ENCODE data around the gene SPI1. TPM values are rescaled to one million over a fixed set of nuclear protein-coding genes. Genes with fewer than 3 reads are reported as not detected.
A peak's percentile ranks its signal among the peaks of the same experiment; 100 is the strongest.

SPI1 gene
- total RNA-seq, 2 experiments from 2014 or later = 2.9 to 3.5 TPM

DNA sequence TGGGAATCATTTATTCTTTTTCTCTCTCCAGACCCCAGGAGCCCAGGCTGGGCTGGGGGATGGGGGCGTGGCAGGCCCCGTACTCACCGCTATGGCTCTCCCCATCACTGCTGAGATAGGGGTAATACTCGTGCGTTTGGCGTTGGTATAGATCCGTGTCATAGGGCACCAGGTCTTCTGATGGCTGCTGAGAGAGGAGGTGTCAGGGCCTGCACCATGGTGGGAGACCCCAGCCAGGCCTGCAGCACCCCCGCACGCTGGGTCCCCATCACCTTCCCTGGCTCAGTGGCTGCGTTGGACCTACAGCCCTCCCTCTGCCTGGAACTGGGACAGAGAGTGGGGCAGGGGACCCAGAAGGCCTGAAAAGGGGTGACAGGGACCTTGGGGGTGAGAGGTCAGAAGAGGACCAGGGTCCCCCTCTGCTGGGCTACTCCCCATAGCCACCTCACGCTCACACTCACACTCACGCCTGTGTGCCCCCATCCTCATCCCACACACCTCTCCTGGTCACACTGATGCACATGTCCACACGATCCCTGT lies 2.7 kb downstream of the SPI1 start:
- H3K27ac Mint-ChIP-seq = no peak overlapping the region
- DNase-seq (no peak), ATAC-seq (ENCODE audit: low read depth) (no peak)
- H3K36me3 Mint-ChIP-seq = no peaks in the 10 kb centered on the region
- H3K9me3 Mint-ChIP-seq = no peaks in the 10 kb centered on the region
- H3K4me3 Mint-ChIP-seq = no peak overlapping the region
- POLR2A ChIA-PET = no interaction called here
- peaks cover 2% of the 10 kb centered on the region for H3K27me3 Mint-ChIP-seq
- H3K4me1 Mint-ChIP-seq = peaks cover 2% of the 10 kb centered on the region

GRCh38 chr11:47375020-47375419 lies 3.3 kb downstream of the SPI1 start:
- POLR2A ChIA-PET = no interaction called here

DNA sequence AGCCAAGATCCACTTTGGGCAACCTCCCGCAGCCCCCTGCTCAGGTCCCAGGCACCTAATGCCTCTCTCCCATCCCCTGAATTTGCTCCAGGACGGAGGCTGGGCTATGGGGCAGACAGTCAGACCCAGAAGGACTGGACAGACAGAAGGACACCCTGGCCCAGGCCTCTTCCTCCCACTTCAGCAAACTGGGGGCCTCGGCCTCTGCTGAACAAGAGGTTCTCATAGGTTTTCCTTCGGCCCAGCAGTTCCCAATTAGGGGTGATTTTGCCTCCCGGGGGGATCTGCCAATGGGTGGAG lies 3.7 kb downstream of the SPI1 start:
- Mint-ChIP-seq H3K4me1 (peaks cover 4% of the 10 kb centered on the region), H3K27ac (no peak overlapping the region), H3K4me3 (no peak overlapping the region), H3K9me3 (no peaks in the 10 kb centered on the region), H3K27me3 (peaks cover under 1% of the 10 kb centered on the region), H3K36me3 (no peaks in the 10 kb centered on the region)
- ATAC-seq (ENCODE audit: low read depth) (no peak), DNase-seq (no peak)
- POLR2A ChIA-PET = interaction anchor here (0.6 to 1.1 kb wide), 3 partner anchors 32 to 294 kb away, joined by 3 to 7 read pairs (median 6); no protein-coding TSS in a partner anchor

More at GRCh38 chr11:47375020-47375419, 3.3 kb downstream of the SPI1 start:
- H3K9me3 Mint-ChIP-seq = no peaks in the 10 kb centered on the region
- no peak for DNase-seq
- no peak for ATAC-seq (ENCODE audit: low read depth)
- peaks cover 2% of the 10 kb centered on the region for H3K4me1 Mint-ChIP-seq
- no peaks in the 10 kb centered on the region for H3K36me3 Mint-ChIP-seq
- no peak overlapping the region for H3K27ac Mint-ChIP-seq
- H3K4me3 Mint-ChIP-seq = no peak overlapping the region
- no peaks in the 10 kb centered on the region for H3K27me3 Mint-ChIP-seq

DNA sequence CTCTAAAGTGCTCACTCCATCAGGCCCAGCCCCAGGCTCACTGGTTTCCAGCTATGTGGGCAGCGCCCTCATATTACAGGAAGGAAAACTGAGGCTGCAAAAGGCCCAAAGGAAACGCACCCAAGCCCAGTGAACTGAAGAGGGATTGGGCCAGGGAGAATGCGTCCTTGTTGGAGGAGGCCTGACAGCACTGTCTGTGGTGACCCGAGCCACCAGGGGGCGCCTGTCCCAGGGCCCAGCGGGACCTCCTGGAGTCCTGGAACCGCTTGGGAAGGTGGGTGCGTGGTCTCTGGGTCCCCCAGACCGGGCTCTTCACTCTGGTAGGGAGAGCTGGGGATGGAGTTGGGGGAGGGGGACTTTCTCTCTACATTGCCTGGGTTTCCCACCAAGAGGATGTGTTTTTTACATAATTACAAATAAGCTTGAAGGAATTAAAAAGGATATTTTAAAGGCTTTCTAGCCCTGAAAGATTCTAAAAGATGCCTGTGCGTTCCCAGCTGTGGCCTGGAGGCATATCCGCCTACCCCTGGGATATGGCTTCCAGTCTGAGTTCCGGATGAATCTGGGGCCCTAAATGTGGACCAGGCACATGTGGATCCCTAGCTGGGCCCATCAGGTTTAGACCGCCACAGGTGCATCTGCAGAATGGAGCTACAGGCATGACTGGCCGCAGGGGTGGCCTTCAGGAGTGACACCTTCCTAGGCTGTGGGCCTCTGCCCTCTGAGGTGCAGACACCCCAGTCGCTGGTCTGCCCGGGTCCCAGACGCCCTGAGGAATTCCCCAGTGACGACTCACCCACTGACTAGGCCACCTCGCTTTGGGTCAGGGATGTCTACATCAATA lies 4.2 kb downstream of the SPI1 start:
- ATAC-seq (ENCODE audit: low read depth) (peak; percentile 88), DNase-seq (peak; percentile 90)
- Mint-ChIP-seq H3K4me1 (peaks cover 7% of the 10 kb centered on the region), H3K36me3 (no peaks in the 10 kb centered on the region), H3K27ac (no peak overlapping the region), H3K4me3 (no peak overlapping the region), H3K9me3 (no peaks in the 10 kb centered on the region), H3K27me3 (peaks cover 6% of the 10 kb centered on the region)
- POLR2A ChIA-PET = interaction anchor here (0.6 to 1.6 kb wide), 5 partner anchors 33 to 294 kb away, joined by 3 to 7 read pairs (median 4); no protein-coding TSS in a partner anchor

DNA sequence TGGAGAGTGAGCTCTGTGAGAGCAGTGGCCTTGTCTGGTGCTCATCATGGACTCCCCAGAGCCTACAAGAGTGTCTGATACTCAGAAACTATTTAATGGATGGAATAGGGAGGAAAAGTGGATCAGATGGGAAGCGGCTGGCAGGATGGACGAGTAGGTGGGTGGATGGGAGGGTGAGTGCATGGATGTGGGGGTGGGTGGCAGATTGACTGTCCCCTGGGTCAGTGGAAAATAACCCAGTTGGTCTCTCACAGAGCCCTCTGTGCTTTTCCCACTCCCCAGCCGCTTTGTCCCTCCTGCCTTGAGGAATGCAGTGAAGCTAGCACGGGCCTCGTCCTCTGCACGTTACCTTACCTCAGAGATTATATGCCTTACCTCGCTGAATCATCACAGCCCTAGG lies 5.9 kb downstream of the SPI1 start:
- POLR2A ChIA-PET = interaction anchor here (1.6 kb wide), 1 partner anchor 35 kb away, joined by 3 read pairs; no protein-coding TSS in a partner anchor
- no peak for ATAC-seq (ENCODE audit: low read depth)
- peaks cover 5% of the 10 kb centered on the region for H3K4me1 Mint-ChIP-seq

DNA sequence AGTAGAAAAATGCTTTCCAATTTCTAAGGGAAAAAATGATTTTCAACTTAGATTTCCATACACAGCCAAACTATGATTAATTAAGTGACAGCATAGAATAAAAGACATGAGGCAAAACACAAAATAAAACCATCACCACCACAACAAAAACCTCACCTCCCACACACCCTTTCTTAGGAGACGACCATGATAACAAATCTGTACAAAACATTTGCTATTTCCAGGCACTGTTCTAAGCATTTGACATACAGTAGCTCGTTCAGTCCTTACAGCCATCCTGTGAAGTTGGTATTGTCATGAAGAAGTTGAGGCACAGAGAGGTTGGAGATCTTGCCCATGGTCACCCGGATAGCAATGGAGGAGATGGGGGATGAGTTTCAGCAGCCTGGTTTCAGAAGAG lies 8.7 kb downstream of the SPI1 start:
- POLR2A ChIA-PET = no interaction called here
- no peak for DNase-seq
- H3K4me1 Mint-ChIP-seq = peaks cover 5% of the 10 kb centered on the region
- peaks cover 14% of the 10 kb centered on the region for H3K27me3 Mint-ChIP-seq
- no peaks in the 10 kb centered on the region for H3K36me3 Mint-ChIP-seq
- H3K9me3 Mint-ChIP-seq = no peaks in the 10 kb centered on the region
- ATAC-seq (ENCODE audit: low read depth) = no peak
- H3K27ac Mint-ChIP-seq = no peak overlapping the region
- no peak overlapping the region for H3K4me3 Mint-ChIP-seq

More for the DNA sequence above, 5.9 kb downstream of the SPI1 start:
- H3K4me3 Mint-ChIP-seq = no peak overlapping the region
- peaks cover 6% of the 10 kb centered on the region for H3K27me3 Mint-ChIP-seq
- H3K27ac Mint-ChIP-seq = no peak overlapping the region
- H3K36me3 Mint-ChIP-seq = no peaks in the 10 kb centered on the region
- no peaks in the 10 kb centered on the region for H3K9me3 Mint-ChIP-seq
- DNase-seq = no peak

DNA sequence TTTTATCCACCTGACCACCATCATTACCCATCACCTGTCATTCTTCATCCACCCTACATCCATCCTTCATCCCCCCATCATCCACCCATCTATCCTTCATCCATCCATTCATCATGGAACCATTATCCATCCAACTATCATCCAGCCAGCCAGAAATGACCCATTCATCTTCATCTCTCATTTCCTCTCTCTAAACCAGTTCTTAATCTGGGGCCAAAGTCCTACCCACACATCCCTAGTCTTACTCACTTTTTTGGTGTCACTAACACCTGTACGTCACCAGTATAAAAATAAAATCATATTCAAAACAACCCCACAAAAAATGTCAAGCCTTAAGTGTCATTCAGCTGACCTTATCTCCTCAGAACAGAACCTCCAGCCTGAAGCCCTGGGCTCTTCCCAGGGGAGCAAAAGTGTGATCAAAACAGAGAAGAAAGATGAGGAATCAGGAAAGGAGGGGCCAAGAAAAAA lies 12.3 kb downstream of the SPI1 start:
- Mint-ChIP-seq H3K9me3 (no peaks in the 10 kb centered on the region), H3K4me1 (peaks cover 5% of the 10 kb centered on the region), H3K27me3 (peaks cover 14% of the 10 kb centered on the region), H3K4me3 (no peak overlapping the region), H3K27ac (no peak overlapping the region), H3K36me3 (no peaks in the 10 kb centered on the region)
- DNase-seq (no peak), ATAC-seq (ENCODE audit: low read depth) (no peak)
- POLR2A ChIA-PET = no interaction called here

GRCh38 chr11:47361419-47361818 lies 16.9 kb downstream of the SPI1 start:
- peaks cover 4% of the 10 kb centered on the region for H3K27me3 Mint-ChIP-seq
- H3K36me3 Mint-ChIP-seq = no peaks in the 10 kb centered on the region
- peaks cover 10% of the 10 kb centered on the region for H3K4me1 Mint-ChIP-seq
- DNase-seq (no peak), ATAC-seq (ENCODE audit: low read depth) (no peak)
- no peaks in the 10 kb centered on the region for H3K9me3 Mint-ChIP-seq
- H3K27ac Mint-ChIP-seq = no peak overlapping the region
- POLR2A ChIA-PET = no interaction called here
- H3K4me3 Mint-ChIP-seq = no peak overlapping the region

DNA sequence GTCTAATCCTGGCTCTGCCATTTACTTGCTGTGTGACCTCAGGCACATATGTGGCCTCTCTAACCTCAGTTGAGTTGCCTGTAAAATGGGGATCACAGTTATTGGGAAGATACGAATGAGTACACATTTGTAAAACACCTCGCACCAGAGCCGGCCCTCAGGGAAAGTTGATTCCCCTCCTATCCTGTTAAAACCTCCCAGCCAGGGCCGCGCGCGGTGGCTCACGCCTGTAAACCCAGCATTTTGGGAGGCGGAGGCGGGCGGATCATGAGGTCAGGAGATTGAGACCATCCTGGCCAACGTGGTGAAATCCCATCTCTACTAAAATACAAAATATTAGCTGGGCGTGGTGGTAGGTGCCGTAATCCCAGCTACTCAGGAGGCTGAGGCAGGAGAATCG lies 18.0 kb downstream of the SPI1 start:
- ATAC-seq (ENCODE audit: low read depth) (no peak), DNase-seq (no peak)
- Mint-ChIP-seq H3K27ac (no peak overlapping the region), H3K27me3 (no peaks in the 10 kb centered on the region), H3K4me3 (no peak overlapping the region), H3K36me3 (no peaks in the 10 kb centered on the region), H3K9me3 (no peaks in the 10 kb centered on the region), H3K4me1 (peaks cover 10% of the 10 kb centered on the region)
- POLR2A ChIA-PET = no interaction called here

DNA sequence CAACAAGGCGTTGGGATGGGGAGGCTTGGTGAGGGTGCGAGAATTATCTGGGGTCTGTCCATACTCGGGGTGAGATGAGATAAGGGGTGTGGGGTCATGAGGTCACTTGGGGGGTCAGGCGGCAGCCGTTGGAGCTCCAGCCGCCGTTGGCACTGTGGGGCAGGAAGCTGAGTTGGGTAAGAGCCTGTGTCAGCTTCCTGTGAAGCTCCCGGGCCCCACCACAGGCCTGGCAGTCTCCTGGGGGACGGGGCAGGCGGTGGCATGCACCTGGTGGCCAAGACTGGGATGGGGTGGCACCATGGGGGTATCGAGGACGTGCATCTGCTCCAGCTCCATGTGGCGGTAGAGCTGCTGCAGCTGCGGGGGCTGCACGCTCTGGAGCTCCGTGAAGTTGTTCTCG lies 18.8 kb downstream of the SPI1 start:
- peak; percentile 64 for ATAC-seq (ENCODE audit: low read depth)
- DNase-seq = no peak
- no peaks in the 10 kb centered on the region for H3K9me3 Mint-ChIP-seq
- peak overlapping the region; percentile 69 for H3K27ac Mint-ChIP-seq
- H3K36me3 Mint-ChIP-seq = no peaks in the 10 kb centered on the region
- no peaks in the 10 kb centered on the region for H3K27me3 Mint-ChIP-seq
- H3K4me1 Mint-ChIP-seq = peaks cover 10% of the 10 kb centered on the region
- POLR2A ChIA-PET = interaction anchor here (0.8 kb wide), 1 partner anchor 66 kb away, joined by 3 read pairs; no protein-coding TSS in a partner anchor
- peak overlapping the region; percentile 1 for H3K4me3 Mint-ChIP-seq

DNA sequence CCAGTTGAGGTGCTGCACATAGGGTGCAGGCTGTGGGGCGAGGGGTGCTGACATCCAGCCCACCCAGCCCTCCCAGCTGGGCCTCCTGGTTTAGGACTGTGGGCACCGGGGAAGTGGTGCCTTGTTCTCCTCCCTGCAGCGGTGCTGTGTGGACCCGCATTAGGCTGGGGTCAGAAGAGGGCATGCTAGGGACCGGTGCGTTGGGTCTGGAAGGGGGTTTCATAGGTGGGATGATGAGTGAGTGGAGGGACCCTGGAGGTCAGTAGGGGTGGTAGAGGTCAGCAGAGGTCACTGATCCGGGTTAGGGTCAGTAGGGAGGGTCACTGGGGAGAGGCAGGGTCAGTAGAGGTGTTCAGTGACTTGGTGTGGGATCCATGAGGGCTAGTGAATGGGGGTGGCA lies 19.2 kb downstream of the SPI1 start:
- H3K4me3 Mint-ChIP-seq = peak overlapping the region; percentile 1
- H3K27ac Mint-ChIP-seq = peak overlapping the region; percentile 69
- DNase-seq (no peak), ATAC-seq (ENCODE audit: low read depth) (no peak)
- H3K4me1 Mint-ChIP-seq = peaks cover 10% of the 10 kb centered on the region
- H3K9me3 Mint-ChIP-seq = no peaks in the 10 kb centered on the region
- H3K27me3 Mint-ChIP-seq = no peaks in the 10 kb centered on the region
- H3K36me3 Mint-ChIP-seq = no peaks in the 10 kb centered on the region
- POLR2A ChIA-PET = interaction anchor here (0.8 kb wide), 1 partner anchor 67 kb away, joined by 3 read pairs; no protein-coding TSS in a partner anchor

DNA sequence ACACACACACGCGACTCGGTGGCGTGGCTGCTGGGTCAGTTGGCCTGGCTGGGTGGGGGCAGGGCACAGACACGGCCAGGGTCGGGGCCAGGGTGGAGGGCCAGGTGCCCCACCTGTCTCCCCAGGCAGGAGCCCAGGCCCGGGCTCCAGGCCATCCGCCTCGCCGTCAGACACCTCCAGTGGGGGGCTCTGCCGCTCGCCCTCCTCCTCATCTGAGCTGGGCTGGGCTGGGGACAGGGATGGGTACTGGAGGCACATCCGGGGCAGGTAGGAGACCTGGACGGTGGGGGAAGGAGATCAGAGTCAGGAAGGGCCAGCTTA lies 19.7 kb downstream of the SPI1 start:
- H3K27ac Mint-ChIP-seq = peak overlapping the region; percentile 69
- H3K4me3 Mint-ChIP-seq = no peak overlapping the region
- H3K36me3 Mint-ChIP-seq = no peaks in the 10 kb centered on the region
- H3K9me3 Mint-ChIP-seq = no peaks in the 10 kb centered on the region
- no peaks in the 10 kb centered on the region for H3K27me3 Mint-ChIP-seq
- no peak for DNase-seq
- ATAC-seq (ENCODE audit: low read depth) = no peak
- POLR2A ChIA-PET = no interaction called here
- H3K4me1 Mint-ChIP-seq = peaks cover 10% of the 10 kb centered on the region

GRCh38 chr11:47357985-47358730 lies 20.2 kb downstream of the SPI1 start:
- no peak for DNase-seq
- H3K27ac Mint-ChIP-seq = no peak overlapping the region
- no peak for ATAC-seq (ENCODE audit: low read depth)
- H3K4me1 Mint-ChIP-seq = peaks cover 10% of the 10 kb centered on the region
- no peaks in the 10 kb centered on the region for H3K27me3 Mint-ChIP-seq
- H3K36me3 Mint-ChIP-seq = no peaks in the 10 kb centered on the region
- no peak overlapping the region for H3K4me3 Mint-ChIP-seq
- POLR2A ChIA-PET = no interaction called here
- no peaks in the 10 kb centered on the region for H3K9me3 Mint-ChIP-seq

Data from activated naive CD8-positive, alpha-beta T cell treated with anti-CD3 and anti-CD28 coated beads, Interleukin-2, amount 10 ng/mL, durations not matched to agents 7 days and 5 days (primary cell).